ENCODE measurements around the gene TDRD7.

- no peak for TF ChIP-seq CTCF (IDR thresholded peaks at IDR 0.05)
- no peak for TF ChIP-seq POLR2A (IDR thresholded peaks at IDR 0.05)
These were observed 91.3 kb downstream of the TDRD7 start for GRCh38 chr9:97502984-97503861.
